ENCODE data around the gene PPM1A.

DNA sequence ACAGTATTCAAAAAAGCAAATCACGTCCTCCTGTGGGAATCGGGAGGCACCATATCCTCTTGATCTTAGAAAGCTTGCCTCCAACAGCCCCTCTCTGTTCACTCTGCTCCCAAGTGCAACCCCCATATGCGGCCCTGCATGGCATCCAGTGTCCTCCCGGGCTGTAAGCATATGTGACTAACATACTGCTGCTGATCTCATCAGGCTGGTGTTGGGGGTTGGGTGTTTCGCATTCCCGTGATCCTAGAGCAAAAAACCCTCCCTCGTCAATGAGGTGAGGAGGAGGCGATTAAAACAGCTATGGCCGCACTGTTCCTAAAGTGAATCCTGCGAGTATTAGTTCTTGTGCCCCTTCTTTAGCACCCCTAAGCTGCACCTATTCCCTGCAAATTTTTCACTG lies 28.1 kb upstream of the PPM1A start:
- TF ChIP-seq, protein P1, sequence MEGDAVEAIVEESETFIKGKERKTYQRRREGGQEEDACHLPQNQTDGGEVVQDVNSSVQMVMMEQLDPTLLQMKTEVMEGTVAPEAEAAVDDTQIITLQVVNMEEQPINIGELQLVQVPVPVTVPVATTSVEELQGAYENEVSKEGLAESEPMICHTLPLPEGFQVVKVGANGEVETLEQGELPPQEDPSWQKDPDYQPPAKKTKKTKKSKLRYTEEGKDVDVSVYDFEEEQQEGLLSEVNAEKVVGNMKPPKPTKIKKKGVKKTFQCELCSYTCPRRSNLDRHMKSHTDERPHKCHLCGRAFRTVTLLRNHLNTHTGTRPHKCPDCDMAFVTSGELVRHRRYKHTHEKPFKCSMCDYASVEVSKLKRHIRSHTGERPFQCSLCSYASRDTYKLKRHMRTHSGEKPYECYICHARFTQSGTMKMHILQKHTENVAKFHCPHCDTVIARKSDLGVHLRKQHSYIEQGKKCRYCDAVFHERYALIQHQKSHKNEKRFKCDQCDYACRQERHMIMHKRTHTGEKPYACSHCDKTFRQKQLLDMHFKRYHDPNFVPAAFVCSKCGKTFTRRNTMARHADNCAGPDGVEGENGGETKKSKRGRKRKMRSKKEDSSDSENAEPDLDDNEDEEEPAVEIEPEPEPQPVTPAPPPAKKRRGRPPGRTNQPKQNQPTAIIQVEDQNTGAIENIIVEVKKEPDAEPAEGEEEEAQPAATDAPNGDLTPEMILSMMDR (IDR thresholded peaks at IDR 0.05), result no peak
- no peak for TF ChIP-seq POLR2A (IDR thresholded peaks at IDR 0.05; ENCODE audit: low read depth)
- no peak for TF ChIP-seq POLR2AphosphoS5 (IDR thresholded peaks at IDR 0.05)
- TF ChIP-seq EP300 (IDR thresholded peaks at IDR 0.05), result no peak
